Activated T-cell treated with anti-CD3 and anti-CD28 coated beads, Interleukin-2, amount 50 U/mL, for 4 hours (primary cell): ENCODE measurements around the gene COG4. TPM values are rescaled to one million over a fixed set of nuclear protein-coding genes. Genes with fewer than 3 reads are reported as not detected.
A peak's percentile ranks its signal among the peaks of the same experiment; 100 is the strongest.
"Not testable (repeated sequence)": the region's sequence is repeated elsewhere in the genome, so short reads cannot be mapped to it uniquely, and the experiment has no call there.

Experiments used
- ATAC-seq, 2 donors: fragments of 200-7000 bp; cut with Tn5 transposase; one replicate each; pipeline ENCODE4 v1.10.0; 2021
- DNase-seq: peaks from one replicate; pipeline ENCODE4 v3.0.0-alpha.2; 2020
- H3K27me3 Mint-ChIP-seq: one replicate; pipeline ENCODE4 v1.8.0; 2021; ENCODE audit warnings: low read depth, mixed read lengths
- H3K36me3 Mint-ChIP-seq: one replicate; pipeline ENCODE4 v1.8.0; 2022; ENCODE audit warnings: mixed read lengths; ENCODE audit not compliant: insufficient read depth
- H3K4me1 Mint-ChIP-seq: one replicate; pipeline ENCODE4 v1.8.0; 2021; ENCODE audit warnings: low read depth, mixed read lengths
- H3K4me3 Mint-ChIP-seq: one replicate; pipeline ENCODE4 v1.8.0; 2021; ENCODE audit warnings: mild to moderate bottlenecking, moderate library complexity, mixed read lengths
- H3K9me3 Mint-ChIP-seq: one replicate; pipeline ENCODE4 v1.8.0; 2021; ENCODE audit warnings: mixed read lengths
- total RNA-seq, 3 donors: library from RNA; stranded (reverse); gene quantifications; one replicate each; pipeline ENCODE4 v1.2.1, GENCODE V29; 2021

COG4 gene
- total RNA-seq, 3 donors from 2014 or later = 24.0 to 31.6 (median 29.3) TPM

DNA sequence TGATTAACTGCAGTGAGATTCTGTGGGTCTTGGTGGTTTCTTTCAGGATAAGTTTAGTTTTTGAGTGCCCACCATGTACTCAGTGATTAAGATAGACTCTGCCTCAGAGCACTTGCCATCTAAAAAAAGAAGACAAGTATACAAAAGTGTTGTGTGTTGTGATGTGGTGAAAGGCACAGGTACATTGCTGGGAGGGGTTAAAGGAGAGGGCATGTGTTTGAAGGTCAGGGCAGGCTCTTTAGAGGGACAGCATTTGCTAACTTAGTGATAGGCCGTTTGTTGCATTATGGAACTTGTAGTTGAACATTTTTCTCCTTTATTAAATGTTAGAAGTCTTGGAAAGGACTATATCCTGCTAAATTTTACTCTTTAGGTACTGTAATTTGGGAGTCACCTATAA lies 26.7 kb upstream of the COG4 start:
- H3K4me1 Mint-ChIP-seq = peaks cover 13% of the 10 kb centered on the region

DNA sequence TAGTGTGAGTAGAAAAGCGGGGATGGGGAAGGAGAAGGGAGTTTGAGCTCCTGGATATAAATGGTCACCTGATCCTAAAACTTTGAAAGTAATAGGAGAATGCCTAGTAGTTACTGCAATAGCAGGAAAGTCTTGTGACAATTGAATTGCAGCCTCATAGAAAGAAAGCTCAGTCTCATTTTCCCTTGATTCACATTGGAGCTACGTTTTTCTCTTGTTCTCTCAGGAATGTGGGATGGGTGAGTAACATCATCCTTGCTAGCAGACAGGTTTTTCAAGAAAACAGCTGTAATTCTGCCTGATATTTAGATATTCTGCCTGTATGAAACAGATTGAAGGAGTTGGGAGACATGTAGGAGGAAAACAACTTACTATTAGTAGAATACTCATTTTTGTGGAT lies 25.6 kb upstream of the COG4 start:
- no peaks in the 10 kb centered on the region for H3K9me3 Mint-ChIP-seq
- no peaks in the 10 kb centered on the region for H3K27me3 Mint-ChIP-seq
- no peak overlapping the region for H3K4me3 Mint-ChIP-seq
- peaks cover 62% of the 10 kb centered on the region for H3K36me3 Mint-ChIP-seq
- peaks cover 13% of the 10 kb centered on the region for H3K4me1 Mint-ChIP-seq
- ATAC-seq (no peak), DNase-seq (no peak)

More for the DNA sequence above, 26.7 kb upstream of the COG4 start:
- Mint-ChIP-seq H3K36me3 (peaks cover 63% of the 10 kb centered on the region), H3K27me3 (no peaks in the 10 kb centered on the region), H3K4me3 (no peak overlapping the region), H3K9me3 (no peaks in the 10 kb centered on the region)
- DNase-seq (no peak), ATAC-seq (no peak)

DNA sequence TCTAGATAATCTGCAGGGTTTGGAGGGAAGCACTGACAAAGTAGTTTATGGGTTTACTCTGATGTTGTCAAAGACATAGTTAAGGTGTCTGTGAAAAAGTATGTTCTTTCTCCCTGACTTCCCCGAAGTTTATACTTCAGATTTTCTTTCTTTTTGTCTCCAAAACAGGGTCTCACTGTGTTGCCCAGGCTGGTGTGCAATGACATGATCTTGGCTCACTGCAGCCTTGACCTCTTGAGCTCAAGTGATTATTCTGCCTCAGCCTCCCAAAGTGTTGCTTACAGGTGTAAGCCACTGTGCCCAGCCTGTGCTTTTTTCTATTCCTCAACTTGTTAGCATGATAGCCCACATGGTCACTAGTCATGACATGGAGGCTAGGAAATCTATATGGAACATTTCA lies 21.2 kb upstream of the COG4 start:
- Mint-ChIP-seq H3K4me3 (no peak overlapping the region), H3K36me3 (peaks cover 55% of the 10 kb centered on the region), H3K9me3 (no peaks in the 10 kb centered on the region), H3K27me3 (no peaks in the 10 kb centered on the region), H3K4me1 (peaks cover 9% of the 10 kb centered on the region)
- ATAC-seq = no peak
- DNase-seq = no peak

DNA sequence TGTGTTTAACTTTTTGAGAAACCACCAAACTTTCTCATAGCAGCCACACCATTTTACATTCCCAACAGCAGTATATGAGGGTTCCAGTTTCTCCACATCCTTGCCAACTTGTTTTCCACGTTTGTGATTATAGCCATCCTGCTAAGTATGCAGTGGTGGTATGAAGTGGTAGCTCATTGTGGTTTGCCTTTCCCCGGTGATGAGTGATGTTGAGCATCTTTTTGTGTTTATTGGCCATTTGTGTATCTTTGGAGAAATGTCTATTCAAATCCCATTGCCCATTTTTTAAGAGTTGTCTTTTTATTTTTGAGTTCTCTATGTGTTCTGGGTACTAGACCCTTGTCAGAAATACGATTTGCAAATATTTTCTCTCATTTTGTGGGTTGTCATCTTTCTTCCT lies 17.6 kb upstream of the COG4 start:
- Mint-ChIP-seq H3K9me3 (no peaks in the 10 kb centered on the region), H3K4me1 (peaks cover 8% of the 10 kb centered on the region), H3K4me3 (no peak overlapping the region)

DNA sequence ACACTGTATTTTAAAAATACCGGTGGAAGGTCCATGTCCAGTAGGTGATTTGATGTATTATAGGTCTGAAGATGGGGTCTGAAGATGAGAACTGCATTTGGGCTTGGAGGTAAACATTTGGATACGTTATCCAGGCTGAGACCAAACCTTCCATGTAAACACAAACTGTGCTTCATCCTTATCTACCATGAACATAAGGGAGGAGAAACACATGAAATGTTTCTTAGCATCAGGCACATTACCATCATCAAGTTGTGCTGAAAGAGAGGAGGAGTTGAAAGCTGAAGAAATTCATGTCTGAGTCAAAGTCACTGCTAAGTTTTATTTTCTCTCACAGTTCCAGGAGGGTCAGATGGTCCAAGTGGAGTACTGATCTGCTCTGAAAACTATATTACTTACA lies 11.6 kb upstream of the COG4 start:
- Mint-ChIP-seq H3K9me3 (no peaks in the 10 kb centered on the region), H3K36me3 (peaks cover 56% of the 10 kb centered on the region)
- DNase-seq = no peak

More for the DNA sequence above, 17.6 kb upstream of the COG4 start:
- Mint-ChIP-seq H3K27me3 (no peaks in the 10 kb centered on the region), H3K36me3 (peaks cover 56% of the 10 kb centered on the region)
- no peak for DNase-seq
- ATAC-seq = no peak

DNA sequence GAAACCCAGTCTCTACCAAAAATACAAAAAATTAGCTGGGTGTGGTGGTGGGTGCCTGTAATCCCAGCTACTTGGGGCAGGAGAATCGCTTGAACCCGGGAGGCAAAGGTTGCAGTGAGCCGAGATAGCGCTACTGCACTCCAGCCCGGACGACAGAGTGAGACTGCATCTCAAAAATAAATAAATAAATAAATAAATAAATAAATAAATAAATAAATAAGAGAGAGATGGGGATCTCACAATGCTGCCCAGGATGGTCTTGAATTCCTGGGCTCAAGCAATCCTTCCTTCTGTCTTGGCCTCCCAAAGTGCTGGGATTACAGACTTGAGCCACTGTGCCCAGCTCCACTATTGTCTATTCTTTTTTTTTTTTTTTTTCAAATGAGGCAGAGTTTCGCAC lies 6.6 kb upstream of the COG4 start:
- not testable (repeated sequence) for ATAC-seq, H3K27me3 Mint-ChIP-seq, H3K4me3 Mint-ChIP-seq, H3K9me3 Mint-ChIP-seq, DNase-seq
- peaks cover 56% of the 10 kb centered on the region for H3K36me3 Mint-ChIP-seq
- peaks cover 52% of the 10 kb centered on the region for H3K4me1 Mint-ChIP-seq

More for the DNA sequence above, 11.6 kb upstream of the COG4 start:
- H3K27me3 Mint-ChIP-seq = no peaks in the 10 kb centered on the region
- ATAC-seq = no peak
- no peak overlapping the region for H3K4me3 Mint-ChIP-seq
- H3K4me1 Mint-ChIP-seq = peaks cover 24% of the 10 kb centered on the region

DNA sequence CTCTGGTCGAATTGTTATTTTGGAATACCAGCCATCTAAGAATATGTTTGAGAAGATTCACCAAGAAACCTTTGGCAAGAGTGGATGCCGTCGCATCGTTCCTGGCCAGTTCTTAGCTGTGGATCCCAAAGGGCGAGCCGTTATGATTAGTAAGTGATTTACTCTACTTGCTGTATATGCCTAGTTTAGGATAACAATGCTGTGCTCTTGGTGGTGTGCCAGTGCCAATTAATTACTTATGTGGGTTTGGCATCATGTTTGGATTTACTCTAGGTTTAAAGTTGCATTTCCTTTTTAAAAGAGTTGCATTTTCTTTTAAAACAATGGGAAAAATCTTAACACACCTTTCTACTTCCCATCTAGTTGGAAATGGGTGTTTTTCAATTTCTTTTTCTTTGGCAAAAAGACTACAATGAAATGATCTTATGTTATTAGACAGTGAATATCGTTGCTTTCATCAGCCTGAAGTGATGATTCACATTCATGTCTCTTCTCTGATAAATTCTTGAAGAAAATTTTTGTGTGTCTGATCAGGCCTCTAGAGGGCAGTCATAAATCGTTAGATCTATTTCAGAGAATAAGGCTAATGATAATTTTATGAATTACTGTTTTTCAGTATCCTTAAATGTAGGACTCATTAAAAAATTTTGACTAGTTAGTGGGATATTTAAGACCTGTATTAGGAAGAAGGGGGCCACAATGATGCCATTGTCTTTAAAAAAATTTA lies 5.9 kb upstream of the COG4 start:
- DNase-seq = no peak
- Mint-ChIP-seq H3K36me3 (peaks cover 53% of the 10 kb centered on the region), H3K4me3 (peak overlapping the region; percentile 39), H3K27me3 (no peaks in the 10 kb centered on the region), H3K4me1 (peaks cover 50% of the 10 kb centered on the region), H3K9me3 (no peaks in the 10 kb centered on the region)
- ATAC-seq = peak in 1 of 2 donors; percentile 42

DNA sequence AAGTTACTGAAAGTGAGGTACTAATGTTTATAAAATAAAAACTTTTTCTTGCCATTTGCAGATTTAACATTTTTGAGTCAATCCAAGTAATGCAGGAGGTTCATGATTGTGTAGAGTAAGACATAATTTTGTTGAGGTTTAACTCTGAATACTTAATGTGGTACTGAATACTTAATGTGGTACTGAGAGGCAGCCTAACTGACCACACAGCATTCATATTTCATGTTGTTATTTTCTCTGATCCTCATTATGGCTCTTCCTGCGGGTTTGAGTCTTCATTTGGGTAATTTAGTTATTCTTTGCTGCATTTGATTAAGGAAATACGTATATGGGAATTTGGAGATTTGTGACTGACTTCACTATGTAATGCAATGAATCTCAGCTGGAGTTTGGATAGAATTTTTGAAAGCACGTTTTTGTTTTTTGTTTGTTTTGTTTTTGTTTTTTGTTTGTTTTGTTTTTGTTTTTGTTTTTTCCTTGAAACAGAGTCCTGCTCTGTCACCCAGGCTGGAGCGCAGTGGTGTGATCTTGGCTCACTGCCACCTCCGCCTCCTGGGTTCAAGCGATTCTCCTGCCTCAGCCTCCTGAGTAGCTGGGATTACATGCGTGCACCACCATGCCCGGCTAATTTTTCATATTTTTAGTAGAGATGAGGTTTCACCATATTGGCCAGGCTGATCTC lies 4.1 kb upstream of the COG4 start:
- Mint-ChIP-seq H3K36me3 (peaks cover 42% of the 10 kb centered on the region), H3K27me3 (no peaks in the 10 kb centered on the region)

DNA sequence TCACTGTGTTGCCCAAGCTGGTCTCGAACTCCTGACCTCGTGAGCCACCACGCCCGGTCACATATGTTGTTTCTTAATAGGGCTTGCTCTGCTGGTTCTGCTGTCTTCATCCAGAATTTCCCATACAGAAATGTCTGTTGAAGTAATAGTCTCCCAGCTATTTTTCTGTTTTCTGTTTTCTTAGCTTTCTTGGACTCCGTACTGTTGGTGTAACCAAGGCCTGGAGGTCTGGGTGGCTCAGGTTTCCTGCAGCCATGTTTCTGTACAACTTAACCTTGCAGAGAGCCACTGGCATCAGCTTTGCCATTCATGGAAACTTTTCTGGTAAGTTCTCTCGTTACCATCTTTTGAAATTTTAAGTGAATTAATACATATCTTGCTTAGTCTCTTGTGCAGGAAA lies 3.0 kb upstream of the COG4 start:
- Mint-ChIP-seq H3K9me3 (no peaks in the 10 kb centered on the region), H3K27me3 (no peaks in the 10 kb centered on the region), H3K36me3 (peaks cover 38% of the 10 kb centered on the region), H3K4me3 (peak overlapping the region; percentile 99), H3K4me1 (peaks cover 48% of the 10 kb centered on the region)
- no peak for ATAC-seq
- no peak for DNase-seq

More for the DNA sequence above, 4.1 kb upstream of the COG4 start:
- no peak for DNase-seq
- no peak for ATAC-seq
- H3K4me1 Mint-ChIP-seq = peaks cover 42% of the 10 kb centered on the region
- H3K9me3 Mint-ChIP-seq = no peaks in the 10 kb centered on the region
- H3K4me3 Mint-ChIP-seq = peak overlapping the region; percentile 99

DNA sequence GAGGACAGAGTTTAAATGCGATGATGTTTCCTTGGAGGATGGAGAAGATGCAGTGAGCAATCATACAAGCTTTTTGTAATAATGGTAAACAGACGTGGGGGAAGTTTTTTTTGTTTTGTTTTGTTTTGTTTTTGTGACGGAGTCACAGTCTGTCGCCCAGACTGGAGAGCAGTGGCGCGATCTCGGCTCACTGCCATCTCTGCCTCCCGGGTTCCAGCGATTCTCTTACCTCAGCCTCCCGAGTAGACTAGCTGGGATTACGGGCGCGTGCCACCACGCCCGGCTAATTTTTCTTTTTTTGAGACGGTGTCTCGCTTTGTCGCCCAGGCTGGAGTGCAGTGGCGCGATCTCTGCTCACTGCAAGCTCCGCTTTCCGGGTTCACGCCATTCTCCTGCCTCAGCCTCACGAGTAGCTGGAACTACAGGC lies 1.1 kb upstream of the COG4 start:
- not testable (repeated sequence) for DNase-seq, H3K27me3 Mint-ChIP-seq, H3K9me3 Mint-ChIP-seq
- peaks cover 34% of the 10 kb centered on the region for H3K36me3 Mint-ChIP-seq
- H3K4me3 Mint-ChIP-seq = peak overlapping the region; percentile 99
- peaks cover 59% of the 10 kb centered on the region for H3K4me1 Mint-ChIP-seq
- peak; percentile 6 to 11 for ATAC-seq

DNA sequence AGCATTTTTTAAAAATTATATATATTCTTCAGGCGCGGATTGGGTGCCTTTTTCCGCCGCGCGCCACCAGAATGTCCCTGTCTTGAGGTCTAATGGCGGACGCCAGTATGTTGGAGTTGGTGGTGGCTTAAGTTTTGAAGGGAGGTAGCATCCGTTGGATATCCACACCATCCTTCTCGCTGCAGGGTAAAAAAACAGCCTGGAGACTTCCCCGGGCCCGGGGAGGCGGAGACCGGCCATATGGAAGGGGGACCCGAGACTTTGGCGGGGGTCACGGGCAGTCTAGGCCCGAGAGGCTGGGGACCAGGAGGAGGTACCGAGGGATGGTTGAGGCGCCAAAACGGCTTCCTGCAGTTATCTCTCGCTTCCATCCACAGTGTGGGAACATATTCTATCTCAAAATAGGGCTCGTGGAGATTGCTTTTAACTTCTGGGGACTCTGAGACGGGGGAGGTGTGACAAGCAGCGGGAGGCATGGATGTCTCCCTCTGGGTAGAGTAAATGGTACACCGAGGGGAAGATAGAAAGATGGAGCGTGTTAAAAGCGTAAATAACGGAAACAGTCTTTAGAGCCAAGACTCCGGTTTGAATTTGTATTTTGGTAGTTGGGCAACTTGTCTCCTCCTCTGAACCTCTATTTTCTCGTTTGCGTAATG lies 517 bp upstream of the COG4 start, which contains the start of gene SF3B3:
Gene SF3B3 (plus strand): TSS at position 74 of the 656 bp plus-strand sequence. CDS start 2,841 bp downstream, outside the sequence.
- peak within 1 kb of the TSS; percentile 99 for H3K4me3 Mint-ChIP-seq
- H3K27me3 Mint-ChIP-seq = no peaks in the 10 kb centered on the region
- DNase-seq (peak; percentile 65), ATAC-seq (peak; percentile 57 to 58)
- peaks cover 30% of the 10 kb centered on the region for H3K36me3 Mint-ChIP-seq
- H3K4me1 Mint-ChIP-seq = peaks cover 54% of the 10 kb centered on the region
- no peaks in the 10 kb centered on the region for H3K9me3 Mint-ChIP-seq

DNA sequence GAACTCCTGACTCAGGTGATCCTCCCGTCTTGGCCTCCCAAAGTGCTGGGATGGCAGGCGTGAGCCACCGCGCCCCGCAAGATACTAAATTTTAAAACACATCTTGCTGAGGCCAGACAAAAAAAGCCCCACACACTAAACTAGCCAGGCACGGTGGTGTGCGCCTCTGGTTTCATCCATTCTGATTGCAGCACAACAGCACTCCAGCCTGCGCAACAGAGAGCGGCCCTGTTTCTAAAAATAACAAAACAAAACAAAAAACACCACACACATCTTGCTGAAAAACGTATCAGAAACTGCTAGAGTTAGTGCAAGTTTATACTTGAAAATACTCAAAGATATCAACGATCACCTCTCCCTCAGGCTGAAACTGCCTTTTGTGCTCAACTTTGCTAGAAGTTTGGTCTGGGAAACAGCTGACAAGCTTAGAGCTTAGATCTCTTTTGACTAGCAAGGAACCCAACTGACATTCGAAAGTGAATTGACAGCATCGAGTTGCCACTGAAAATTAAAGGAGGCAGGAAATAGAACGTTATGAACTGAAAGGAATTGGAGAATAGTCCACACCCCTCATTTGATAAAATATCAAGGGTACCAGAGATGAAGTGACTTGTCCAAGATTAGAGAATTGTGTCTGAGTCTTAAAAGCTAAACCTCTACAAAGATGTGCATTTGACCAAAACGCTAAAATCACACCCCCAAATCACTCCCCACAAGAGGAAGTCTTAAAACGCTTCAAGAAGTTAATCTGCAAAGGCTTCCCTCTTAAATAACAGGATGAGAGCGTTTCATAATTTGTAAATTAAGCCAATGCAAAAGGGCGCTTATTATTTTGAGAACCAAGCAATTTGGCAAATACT lies 908 bp downstream of the COG4 start:
- Mint-ChIP-seq H3K27me3 (no peaks in the 10 kb centered on the region), H3K4me3 (peak overlapping the region; percentile 99), H3K9me3 (no peaks in the 10 kb centered on the region), H3K4me1 (peaks cover 44% of the 10 kb centered on the region), H3K36me3 (peaks cover 28% of the 10 kb centered on the region)
- no peak for ATAC-seq
- DNase-seq = no peak

DNA sequence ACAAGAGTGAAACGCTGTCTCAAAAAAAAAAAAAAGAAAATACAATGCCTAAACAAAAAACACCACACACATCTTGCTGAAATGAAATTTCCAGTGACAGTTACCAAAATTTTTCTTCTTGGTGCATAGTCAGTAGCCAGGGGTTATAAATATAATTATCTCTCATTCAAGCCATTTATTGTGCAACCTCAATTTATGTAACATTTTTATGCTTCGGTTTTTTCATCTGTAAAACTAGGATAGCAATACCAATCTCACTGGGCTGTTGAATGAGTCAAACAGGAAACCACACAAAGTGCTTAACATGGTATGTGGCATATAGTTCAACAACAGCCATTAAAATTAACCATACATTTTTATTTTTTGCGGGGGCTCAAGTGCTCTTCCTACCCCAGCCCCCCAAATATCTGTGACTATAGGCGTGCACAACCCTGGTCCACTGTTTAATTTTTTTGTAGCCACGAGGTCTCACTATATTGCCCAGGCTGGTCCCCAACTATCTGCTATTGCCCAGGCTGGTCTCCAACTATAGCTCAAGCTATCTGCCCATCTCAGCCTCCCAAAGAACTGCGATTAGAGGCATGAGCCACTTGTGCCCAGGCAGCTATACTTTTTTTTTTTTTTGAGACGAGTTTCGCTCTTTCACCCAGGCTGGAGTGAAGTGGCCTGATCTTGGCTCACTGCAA lies 2.6 kb downstream of the COG4 start:
- Mint-ChIP-seq H3K27me3 (no peaks in the 10 kb centered on the region), H3K4me1 (peaks cover 30% of the 10 kb centered on the region), H3K4me3 (peak overlapping the region; percentile 42), H3K36me3 (peaks cover 18% of the 10 kb centered on the region), H3K9me3 (no peaks in the 10 kb centered on the region)
- ATAC-seq = peak; percentile 42 to 52
- no peak for DNase-seq
